IMR-90 (cell line): ENCODE data around the gene PLXDC2. TPM values are rescaled to one million over a fixed set of nuclear protein-coding genes. Genes with fewer than 3 reads are reported as not detected.

Experiments used
- ATAC-seq: fragments of 200-7000 bp; cut with Tn5 transposase; 2 replicates; pipeline ENCODE4 v1.9.1; 2020; ENCODE audit warnings: low read depth, mild to moderate bottlenecking, moderate library complexity
- BruUV-seq: library from RNA; stranded (reverse); fragments of 400-500 nt; replicated peaks from 2 replicates; lab custom pipeline; 2021; lab: Mats Ljungman, UMichigan
- CTCF ChIA-PET: fragments of 300-600 bp; formaldehyde crosslinking; extraction: SDS; loops from one replicate; lab custom pipeline; 2021; ENCODE audit warnings: antibody characterized with exemption; lab: Yijun Ruan, JAX
- POLR2A ChIA-PET: fragments of 300-600 bp; sonication (Branson Sonifier 250); formaldehyde crosslinking; loops from one replicate; lab custom pipeline; 2022; ENCODE audit warnings: antibody characterized with exemption; ENCODE audit not compliant: unreplicated experiment; lab: Charles Lee
- DNase-seq: peaks from one replicate; pipeline ENCODE4 v3.0.0; 2013
- H2AFZ ChIP-seq: replicated peaks from 2 replicates; pipeline ENCODE3; 2013; ENCODE audit warnings: low read length, mild to moderate bottlenecking; ENCODE audit not compliant: poor library complexity
- H2AK5ac ChIP-seq: 2 replicates; pipeline ENCODE4 v1.6.1; 2013; ENCODE audit warnings: low read depth, low read length, inconsistent platforms
- H2AK9ac ChIP-seq: replicated peaks from 2 replicates; pipeline ENCODE3; 2013; ENCODE audit warnings: mild to moderate bottlenecking, low read depth, low read length, moderate library complexity; ENCODE audit not compliant: poor library complexity
- H2BK120ac ChIP-seq: 2 replicates; pipeline ENCODE4 v1.6.1; 2013; ENCODE audit warnings: low read depth, low read length, inconsistent platforms
- H2BK15ac ChIP-seq: 3 replicates; pipeline ENCODE4 v1.6.1; 2013; ENCODE audit warnings: low read depth, low read length, inconsistent platforms
- H2BK20ac ChIP-seq: 2 replicates; pipeline ENCODE4 v1.6.1; 2013; ENCODE audit warnings: low read depth, mild to moderate bottlenecking, inconsistent platforms, low read length, moderate library complexity
- H2BK5ac ChIP-seq: 2 replicates; pipeline ENCODE4 v1.6.1; 2013; ENCODE audit warnings: mild to moderate bottlenecking, low read depth, low read length, inconsistent platforms; ENCODE audit not compliant: poor library complexity, severe bottlenecking
- H3K14ac ChIP-seq: replicated peaks from 2 replicates; pipeline ENCODE4 v1.6.1; 2013; ENCODE audit warnings: low read depth, low read length, inconsistent platforms
- H3K18ac ChIP-seq: 2 replicates; pipeline ENCODE4 v1.6.1; 2013; ENCODE audit warnings: low read depth, low read length, control low read depth
- H3K23ac ChIP-seq: 2 replicates; pipeline ENCODE4 v1.6.1; 2013; ENCODE audit warnings: low read depth, low read length, inconsistent platforms
- H3K27ac ChIP-seq: 2 replicates; pipeline ENCODE4 v1.5.1; 2013; ENCODE audit warnings: mild to moderate bottlenecking, control low read depth, low read length; ENCODE audit not compliant: insufficient read depth
- H3K27me3 ChIP-seq: 2 replicates; pipeline ENCODE4 v1.6.1; 2013; ENCODE audit warnings: low read length; ENCODE audit not compliant: control insufficient read depth, insufficient read depth
- H3K36me3 ChIP-seq: 2 replicates; pipeline ENCODE4 v1.6.1; 2013; ENCODE audit warnings: low read length, mixed read lengths; ENCODE audit not compliant: control insufficient read depth, insufficient read depth
- H3K4ac ChIP-seq: 2 replicates; pipeline ENCODE4 v1.6.1; 2013; ENCODE audit warnings: low read depth, low read length, inconsistent platforms
- H3K4me1 ChIP-seq: 2 replicates; pipeline ENCODE4 v1.6.1; 2013; ENCODE audit warnings: low read length, mixed read lengths; ENCODE audit not compliant: control insufficient read depth, insufficient read depth
- H3K4me2 ChIP-seq: 2 replicates; pipeline ENCODE4 v1.6.1; 2013; ENCODE audit warnings: low read depth, mild to moderate bottlenecking, control low read depth, low read length, moderate library complexity
- H3K4me3 ChIP-seq: 2 replicates; pipeline ENCODE4 v1.5.1; 2013; ENCODE audit warnings: low read depth, mild to moderate bottlenecking, control low read depth, low read length, moderate library complexity; ENCODE audit not compliant: insufficient read depth
- H3K56ac ChIP-seq: 2 replicates; pipeline ENCODE4 v1.6.1; 2013; ENCODE audit warnings: low read length, inconsistent platforms; ENCODE audit not compliant: insufficient read depth; ENCODE audit errors: extremely low read depth
- H3K79me1 ChIP-seq, 2 experiments: 2 replicates each; pipeline ENCODE4 v1.6.1; 2013; ENCODE audit warnings: low read length in 2 of 2, inconsistent platforms in 1 of 2, low read depth in 1 of 2
- H3K9ac ChIP-seq: 2 replicates; pipeline ENCODE4 v1.6.1; 2013; ENCODE audit warnings: low read depth, low read length, control low read depth
- H3K9me1 ChIP-seq: 2 replicates; pipeline ENCODE4 v1.6.1; 2013; ENCODE audit warnings: low read length, inconsistent platforms; ENCODE audit not compliant: insufficient read depth
- H3K9me3 ChIP-seq: 2 replicates; pipeline ENCODE4 v1.6.1; 2013; ENCODE audit warnings: low read length; ENCODE audit not compliant: control insufficient read depth, insufficient read depth
- H4K20me1 ChIP-seq: 2 replicates; pipeline ENCODE4 v1.6.1; 2013; ENCODE audit warnings: low read length, inconsistent platforms; ENCODE audit not compliant: insufficient read depth
- H4K5ac ChIP-seq: 2 replicates; pipeline ENCODE4 v1.6.1; 2013; ENCODE audit warnings: mild to moderate bottlenecking, low read depth, low read length, control low read depth
- H4K8ac ChIP-seq, 2 experiments: 2 replicates each; pipeline ENCODE4 v1.6.1; 2013; ENCODE audit warnings: low read depth in 2 of 2, low read length in 2 of 2, control low read depth in 1 of 2, inconsistent platforms in 1 of 2
- H4K91ac ChIP-seq: 2 replicates; pipeline ENCODE4 v1.6.1; 2013; ENCODE audit warnings: low read depth, low read length, inconsistent platforms; ENCODE audit not compliant: insufficient read depth
- CEBPB ChIP-seq: IDR thresholded peaks from 2 replicates; pipeline ENCODE4 v1.6.1; 2012; ENCODE audit warnings: low read depth, low read length, improper control_type of control experiment
- NFE2L2 ChIP-seq: fragments of 150-350 bp; IDR thresholded peaks from 2 replicates; pipeline ENCODE4 v1.6.1; 2016; ENCODE audit warnings: low read depth, mild to moderate bottlenecking, low read length
- WGBS, 2 experiments: methylation state at CpG; one replicate each; pipeline versions ENCODE4 v1.1.5 to v1.1.7; 2013; ENCODE audit warnings: missing lambda C conversion rate in 2 of 2; ENCODE audit not compliant: insufficient read length in 1 of 2; ENCODE audit errors: extremely low coverage in 2 of 2; 5-methylcytosine and 5-hydroxymethylcytosine counted together
- dilution Hi-C: fragments of 300-500 bp; cut with HindIII; formaldehyde crosslinking; loops from one replicate; pipeline ENCODE4 v1.14.3; 2018; ENCODE audit warnings: low sequenced_read_pairs; ENCODE audit not compliant: unreplicated experiment
- in situ Hi-C: fragments of 300-500 bp; cut with MboI; formaldehyde crosslinking; loops from 3 replicates; pipeline ENCODE4 v1.14.3; 2019; ENCODE audit warnings: low sequenced_read_pairs, inconsistent platforms, mixed read lengths
- intact Hi-C: fragments of 100-400 bp; cut with micrococcal nuclease; formaldehyde crosslinking; loops from 2 replicates; pipeline ENCODE4 v1.10.0; 2022
- polyA plus RNA-seq, 3 experiments: library from polyadenylated mRNA; depleted of rRNA; stranded (reverse); fragments of >200 nt; gene quantifications; 2 replicates each; pipeline ENCODE4 v1.2.3, GENCODE V29; 2012; ENCODE audit warnings: low replicate concordance in 1 of 3
- total RNA-seq: library from RNA; depleted of rRNA; stranded (reverse); fragments of >200 nt; gene quantifications from 2 replicates; pipeline ENCODE4 v1.2.3, GENCODE V29; 2012

PLXDC2 gene
- total and polyA plus RNA-seq, 2 of the 4 experiments (the other 2 are of a cell fraction), result 3.2 to 6.1 TPM

GRCh38 chr10:20287586-20287985, 471.4 kb downstream of the PLXDC2 start:
- H2BK120ac ChIP-seq, result no peak overlapping the region
- H3K23ac ChIP-seq, result no peak overlapping the region
- no peaks in the 10 kb centered on the region for H4K20me1 ChIP-seq
- H2AFZ ChIP-seq, result no peak overlapping the region
- H4K91ac ChIP-seq, result no peak overlapping the region
- H3K79me1 ChIP-seq, result no peaks in the 10 kb centered on the region
- BruUV-seq, result no TSS peak
- no peak overlapping the region for H4K8ac ChIP-seq
- no peaks in the 10 kb centered on the region for H3K9me1 ChIP-seq
- no peaks in the 10 kb centered on the region for H3K36me3 ChIP-seq
- CTCF ChIA-PET, result no interaction called here
- H2BK5ac ChIP-seq, result no peak overlapping the region
- TF ChIP-seq NFE2L2 (no peak), CEBPB (no peak)
- no peak overlapping the region for H3K14ac ChIP-seq
- no peak overlapping the region for H2AK5ac ChIP-seq
- no peak overlapping the region for H3K4ac ChIP-seq
- intact Hi-C loops (no loop called here), in situ Hi-C loops (no loop called here), dilution Hi-C loops (no loop called here)
- no peak overlapping the region for H3K9ac ChIP-seq
- no peak overlapping the region for H4K5ac ChIP-seq
- H3K18ac ChIP-seq, result no peak overlapping the region
- no peak overlapping the region for H3K56ac ChIP-seq
- H3K4me3 ChIP-seq, result no peak overlapping the region
- ATAC-seq, result no peak
- no peak for DNase-seq
- no peak overlapping the region for H2BK20ac ChIP-seq
- WGBS, 2 experiments, result 81% methylated on average over 3 of the region's 5 CpGs; no CpG with 5 or more reads in 1 of the 2 experiments
- H3K4me2 ChIP-seq, result no peak overlapping the region
- POLR2A ChIA-PET, result no interaction called here
- no peak overlapping the region for H3K27ac ChIP-seq
- no peak overlapping the region for H2AK9ac ChIP-seq
- H2BK15ac ChIP-seq, result no peak overlapping the region
- no peaks in the 10 kb centered on the region for H3K27me3 ChIP-seq
- no peaks in the 10 kb centered on the region for H3K4me1 ChIP-seq
- no peaks in the 10 kb centered on the region for H3K9me3 ChIP-seq
